HepG2 (cell line): ENCODE results near the gene ZBTB18. TPM values are rescaled to one million over a fixed set of nuclear protein-coding genes. Genes with fewer than 3 reads are reported as not detected.

Experiments
- ETV6 ChIP-seq: sonication (generic); formaldehyde crosslinking; conservative IDR thresholded peaks from 2 replicates; pipeline ENCODE4 v1.4.0; 2020; ENCODE audit warnings: missing genetic modification reagents
- HNRNPH1 ChIP-seq: fragments of 200-400 bp; formaldehyde crosslinking; optimal IDR thresholded peaks from 2 replicates; pipeline ENCODE3; 2017; ENCODE audit warnings: mild to moderate bottlenecking, low read depth, low read length
- KDM5B ChIP-seq: sonication (generic); formaldehyde crosslinking; IDR thresholded peaks from 2 replicates; pipeline ENCODE4 v1.4.0; 2020; ENCODE audit warnings: missing genetic modification reagents, mild to moderate bottlenecking, borderline replicate concordance
- KLF16 ChIP-seq, 2 experiments: sonication (generic) in 1 of 2; formaldehyde crosslinking in 1 of 2; IDR thresholded peaks; 2 replicates each; pipeline versions ENCODE4 v1.6.1 to v1.8.0; 2016 to 2023; ENCODE audit warnings: missing genetic modification reagents in 2 of 2, missing compliant biosample characterization in 1 of 2
- LCORL ChIP-seq, 2 experiments: fragments of 450-650 bp in 1 of 2; sonication (generic) in 1 of 2; formaldehyde crosslinking in 1 of 2; IDR thresholded peaks; 2 replicates each; pipeline versions ENCODE4 v1.5.0 to v1.6.1; 2017 to 2020; ENCODE audit warnings: antibody characterized with exemption in 1 of 2, missing genetic modification reagents in 1 of 2
- PHF21A ChIP-seq: sonication (generic); formaldehyde crosslinking; IDR thresholded peaks from 2 replicates; pipeline ENCODE4 v1.5.0; 2020; ENCODE audit warnings: mild to moderate bottlenecking, missing genetic modification reagents
- POLR2AphosphoS5 ChIP-seq: IDR thresholded peaks from 2 replicates; pipeline ENCODE4 v1.6.1; 2012; ENCODE audit warnings: low read depth, low read length
- RFX3 ChIP-seq: IDR thresholded peaks from 2 replicates; pipeline ENCODE4 v1.6.1; 2016; ENCODE audit warnings: missing biosample characterization, missing genetic modification reagents
- SOX5 ChIP-seq: IDR thresholded peaks from 2 replicates; pipeline ENCODE4 v1.6.1; 2016; ENCODE audit warnings: borderline replicate concordance
- ZMAT3 ChIP-seq: sonication (generic); formaldehyde crosslinking; conservative IDR thresholded peaks from 2 replicates; pipeline ENCODE4 v1.7.0; 2021; ENCODE audit warnings: missing genetic modification reagents
- ZNF256 ChIP-seq: sonication (generic); formaldehyde crosslinking; conservative IDR thresholded peaks from 2 replicates; pipeline ENCODE4 v1.4.0; 2020; ENCODE audit warnings: missing genetic modification reagents
- ZNF331 ChIP-seq: sonication (generic); formaldehyde crosslinking; IDR thresholded peaks from 2 replicates; pipeline ENCODE4 v1.4.0; 2020; ENCODE audit warnings: missing genetic modification reagents
- ZNF382 ChIP-seq: sonication (generic); formaldehyde crosslinking; IDR thresholded peaks from 2 replicates; pipeline ENCODE4 v1.5.0; 2020; ENCODE audit warnings: missing genetic modification reagents, mild to moderate bottlenecking, borderline replicate concordance
- ZNF496 ChIP-seq: sonication (generic); formaldehyde crosslinking; IDR thresholded peaks from 2 replicates; pipeline ENCODE4 v1.8.1; 2023; ENCODE audit warnings: mild to moderate bottlenecking, moderate library complexity, missing genetic modification reagents; ENCODE audit not compliant: insufficient replicate concordance
- ZNF550 ChIP-seq: sonication (generic); formaldehyde crosslinking; IDR thresholded peaks from 2 replicates; pipeline ENCODE4 v1.4.0; 2020; ENCODE audit warnings: mild to moderate bottlenecking, missing genetic modification reagents, borderline replicate concordance
- ZNF644 ChIP-seq: IDR thresholded peaks from 2 replicates; pipeline ENCODE4 v1.6.1; 2016; ENCODE audit warnings: low read depth
- ZNF7 ChIP-seq: IDR thresholded peaks from 2 replicates; pipeline ENCODE4 v1.6.1; 2016; ENCODE audit warnings: missing biosample characterization, missing genetic modification reagents
- ZSCAN9 ChIP-seq: IDR thresholded peaks from 2 replicates; pipeline ENCODE4 v1.6.1; 2016; ENCODE audit warnings: borderline replicate concordance
- polyA plus RNA-seq, 8 experiments: library from polyadenylated mRNA; depleted of rRNA in 3 of 8; stranded (reverse) in 7 of 8; unstranded in 1 of 8; fragments of >200 nt; fragmentation: Illumina TruSeq in 4 of 8; extraction: Trizol in 4 of 8; gene quantifications; 2 replicates each; pipeline versions ENCODE4 v1.2.1 to v1.2.3, GENCODE V29; 2011 to 2016; ENCODE audit warnings: low read depth in 4 of 8, missing spikeins in 1 of 8, mixed read lengths in 1 of 8; ENCODE audit not compliant: insufficient read depth in 1 of 8
- total RNA-seq, 5 experiments: library from RNA; depleted of rRNA; stranded (reverse); fragments of >200 nt; fragmentation: Illumina TruSeq; extraction: Trizol; gene quantifications; 2 replicates each; pipeline ENCODE4 v1.2.3, GENCODE V29; 2016; ENCODE audit warnings: low read depth in 1 of 5
- TF ChIP-seq, protein P1 (sequence below): sonication (generic); formaldehyde crosslinking; IDR thresholded peaks from 2 replicates; pipeline ENCODE4 v1.4.0; 2020; ENCODE audit warnings: mild to moderate bottlenecking, missing genetic modification reagents, borderline replicate concordance
- TF ChIP-seq, protein P2 (sequence below): IDR thresholded peaks from 2 replicates; pipeline ENCODE4 v1.6.1; 2016; ENCODE audit warnings: control low read depth
- TF ChIP-seq, protein P3 (sequence below): IDR thresholded peaks from 2 replicates; pipeline ENCODE4 v1.6.1; 2016; ENCODE audit warnings: low read depth, control low read depth
- TF ChIP-seq, protein P4 (sequence below): sonication (generic); formaldehyde crosslinking; IDR thresholded peaks from 2 replicates; pipeline ENCODE4 v1.4.0; 2020; ENCODE audit warnings: missing genetic modification reagents

Gene ZBTB18
- total and polyA plus RNA-seq, 2 of the 13 experiments (the other 11 are each of a cell fraction or from before 2014, with no cell fraction given) = 3.1 to 4.3 TPM

DNA sequence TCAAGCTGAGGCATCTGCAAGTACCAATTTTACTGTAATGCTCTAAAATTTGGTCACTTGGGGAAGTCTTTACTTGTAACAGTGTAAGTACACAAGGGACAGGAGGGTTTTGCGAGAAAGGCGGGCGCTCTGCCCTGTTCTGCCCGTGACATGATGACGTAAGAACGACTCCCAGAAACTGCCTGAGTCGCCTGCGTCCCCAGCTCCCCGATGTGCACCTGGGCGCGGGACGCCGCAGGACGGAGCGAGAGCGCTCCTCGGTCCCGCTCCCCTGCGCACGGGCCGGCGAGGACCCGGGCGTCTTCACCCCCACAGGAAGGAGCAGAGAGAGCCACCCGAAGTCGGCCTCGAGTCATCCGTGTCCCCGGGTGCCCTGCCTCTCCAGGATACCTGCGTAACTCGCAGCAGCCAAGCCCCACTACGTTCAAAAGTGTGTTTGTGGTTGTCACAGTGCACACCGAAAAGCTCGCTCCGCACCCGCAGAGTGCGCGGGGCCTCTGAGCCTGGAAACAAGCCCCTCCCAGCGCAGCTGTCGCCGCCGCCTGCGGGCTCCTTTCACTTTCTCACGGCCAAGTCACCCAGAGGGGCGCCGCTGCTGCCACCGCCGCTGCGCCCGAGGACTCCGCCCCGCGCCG lies 3.3 kb upstream of the ZBTB18 start (continued):
- TF ChIP-seq, protein P1, sequence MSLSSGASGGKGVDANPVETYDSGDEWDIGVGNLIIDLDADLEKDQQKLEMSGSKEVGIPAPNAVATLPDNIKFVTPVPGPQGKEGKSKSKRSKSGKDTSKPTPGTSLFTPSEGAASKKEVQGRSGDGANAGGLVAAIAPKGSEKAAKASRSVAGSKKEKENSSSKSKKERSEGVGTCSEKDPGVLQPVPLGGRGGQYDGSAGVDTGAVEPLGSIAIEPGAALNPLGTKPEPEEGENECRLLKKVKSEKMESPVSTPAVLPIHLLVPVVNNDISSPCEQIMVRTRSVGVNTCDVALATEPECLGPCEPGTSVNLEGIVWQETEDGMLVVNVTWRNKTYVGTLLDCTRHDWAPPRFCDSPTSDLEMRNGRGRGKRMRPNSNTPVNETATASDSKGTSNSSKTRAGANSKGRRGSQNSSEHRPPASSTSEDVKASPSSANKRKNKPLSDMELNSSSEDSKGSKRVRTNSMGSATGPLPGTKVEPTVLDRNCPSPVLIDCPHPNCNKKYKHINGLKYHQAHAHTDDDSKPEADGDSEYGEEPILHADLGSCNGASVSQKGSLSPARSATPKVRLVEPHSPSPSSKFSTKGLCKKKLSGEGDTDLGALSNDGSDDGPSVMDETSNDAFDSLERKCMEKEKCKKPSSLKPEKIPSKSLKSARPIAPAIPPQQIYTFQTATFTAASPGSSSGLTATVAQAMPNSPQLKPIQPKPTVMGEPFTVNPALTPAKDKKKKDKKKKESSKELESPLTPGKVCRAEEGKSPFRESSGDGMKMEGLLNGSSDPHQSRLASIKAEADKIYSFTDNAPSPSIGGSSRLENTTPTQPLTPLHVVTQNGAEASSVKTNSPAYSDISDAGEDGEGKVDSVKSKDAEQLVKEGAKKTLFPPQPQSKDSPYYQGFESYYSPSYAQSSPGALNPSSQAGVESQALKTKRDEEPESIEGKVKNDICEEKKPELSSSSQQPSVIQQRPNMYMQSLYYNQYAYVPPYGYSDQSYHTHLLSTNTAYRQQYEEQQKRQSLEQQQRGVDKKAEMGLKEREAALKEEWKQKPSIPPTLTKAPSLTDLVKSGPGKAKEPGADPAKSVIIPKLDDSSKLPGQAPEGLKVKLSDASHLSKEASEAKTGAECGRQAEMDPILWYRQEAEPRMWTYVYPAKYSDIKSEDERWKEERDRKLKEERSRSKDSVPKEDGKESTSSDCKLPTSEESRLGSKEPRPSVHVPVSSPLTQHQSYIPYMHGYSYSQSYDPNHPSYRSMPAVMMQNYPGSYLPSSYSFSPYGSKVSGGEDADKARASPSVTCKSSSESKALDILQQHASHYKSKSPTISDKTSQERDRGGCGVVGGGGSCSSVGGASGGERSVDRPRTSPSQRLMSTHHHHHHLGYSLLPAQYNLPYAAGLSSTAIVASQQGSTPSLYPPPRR (CRISPR knock-in tag) = no peak
- TF ChIP-seq LCORL (IDR thresholded peaks at IDR 0.05) (no peak), LCORL (CRISPR knock-in tag; IDR thresholded peaks at IDR 0.05) (peak; percentile 31; the same call in 1 of the 2 replicates), PHF21A (CRISPR knock-in tag) (no peak; the same call in 1 of the 2 replicates), ZNF382 (CRISPR knock-in tag) (no peak), KLF16 (CRISPR knock-in tag; IDR thresholded peaks at IDR 0.05) (no peak; a peak in 1 of 4 replicates), ZNF331 (CRISPR knock-in tag) (peak; percentile 28; the same call in 1 of the 2 replicates), HNRNPH1 (no peak), ZNF550 (CRISPR knock-in tag) (no peak), RFX3 (no peak), ZNF7 (CRISPR knock-in tag) (no peak), SOX5 (CRISPR knock-in tag) (no peak; the same call in 1 of the 2 replicates), ETV6 (CRISPR knock-in tag) (no peak), ZMAT3 (CRISPR knock-in tag) (no peak), ZSCAN9 (no peak), ZNF256 (no peak), ZNF644 (CRISPR knock-in tag) (no peak), POLR2AphosphoS5 (peak; percentile 63; the same call in 1 of the 2 replicates), KDM5B (CRISPR knock-in tag) (peak; percentile 78; the same call in 1 of the 2 replicates), ZNF496 (CRISPR knock-in tag) (no peak)
- TF ChIP-seq, protein P2, sequence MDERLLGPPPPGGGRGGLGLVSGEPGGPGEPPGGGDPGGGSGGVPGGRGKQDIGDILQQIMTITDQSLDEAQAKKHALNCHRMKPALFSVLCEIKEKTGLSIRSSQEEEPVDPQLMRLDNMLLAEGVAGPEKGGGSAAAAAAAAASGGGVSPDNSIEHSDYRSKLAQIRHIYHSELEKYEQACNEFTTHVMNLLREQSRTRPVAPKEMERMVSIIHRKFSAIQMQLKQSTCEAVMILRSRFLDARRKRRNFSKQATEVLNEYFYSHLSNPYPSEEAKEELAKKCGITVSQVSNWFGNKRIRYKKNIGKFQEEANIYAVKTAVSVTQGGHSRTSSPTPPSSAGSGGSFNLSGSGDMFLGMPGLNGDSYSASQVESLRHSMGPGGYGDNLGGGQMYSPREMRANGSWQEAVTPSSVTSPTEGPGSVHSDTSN = no peak
- TF ChIP-seq, protein P3, sequence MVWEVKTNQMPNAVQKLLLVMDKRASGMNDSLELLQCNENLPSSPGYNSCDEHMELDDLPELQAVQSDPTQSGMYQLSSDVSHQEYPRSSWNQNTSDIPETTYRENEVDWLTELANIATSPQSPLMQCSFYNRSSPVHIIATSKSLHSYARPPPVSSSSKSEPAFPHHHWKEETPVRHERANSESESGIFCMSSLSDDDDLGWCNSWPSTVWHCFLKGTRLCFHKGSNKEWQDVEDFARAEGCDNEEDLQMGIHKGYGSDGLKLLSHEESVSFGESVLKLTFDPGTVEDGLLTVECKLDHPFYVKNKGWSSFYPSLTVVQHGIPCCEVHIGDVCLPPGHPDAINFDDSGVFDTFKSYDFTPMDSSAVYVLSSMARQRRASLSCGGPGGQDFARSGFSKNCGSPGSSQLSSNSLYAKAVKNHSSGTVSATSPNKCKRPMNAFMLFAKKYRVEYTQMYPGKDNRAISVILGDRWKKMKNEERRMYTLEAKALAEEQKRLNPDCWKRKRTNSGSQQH = no peak
- TF ChIP-seq, protein P4, sequence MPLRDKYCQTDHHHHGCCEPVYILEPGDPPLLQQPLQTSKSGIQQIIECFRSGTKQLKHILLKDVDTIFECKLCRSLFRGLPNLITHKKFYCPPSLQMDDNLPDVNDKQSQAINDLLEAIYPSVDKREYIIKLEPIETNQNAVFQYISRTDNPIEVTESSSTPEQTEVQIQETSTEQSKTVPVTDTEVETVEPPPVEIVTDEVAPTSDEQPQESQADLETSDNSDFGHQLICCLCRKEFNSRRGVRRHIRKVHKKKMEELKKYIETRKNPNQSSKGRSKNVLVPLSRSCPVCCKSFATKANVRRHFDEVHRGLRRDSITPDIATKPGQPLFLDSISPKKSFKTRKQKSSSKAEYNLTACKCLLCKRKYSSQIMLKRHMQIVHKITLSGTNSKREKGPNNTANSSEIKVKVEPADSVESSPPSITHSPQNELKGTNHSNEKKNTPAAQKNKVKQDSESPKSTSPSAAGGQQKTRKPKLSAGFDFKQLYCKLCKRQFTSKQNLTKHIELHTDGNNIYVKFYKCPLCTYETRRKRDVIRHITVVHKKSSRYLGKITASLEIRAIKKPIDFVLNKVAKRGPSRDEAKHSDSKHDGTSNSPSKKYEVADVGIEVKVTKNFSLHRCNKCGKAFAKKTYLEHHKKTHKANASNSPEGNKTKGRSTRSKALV (CRISPR knock-in tag) = no peak
